ENCODE data around the gene SMG1. TPM values are rescaled to one million over a fixed set of nuclear protein-coding genes. Genes with fewer than 3 reads are reported as not detected.
"Not testable (repeated sequence)": the region's sequence is repeated elsewhere in the genome, so short reads cannot be mapped to it uniquely, and the experiment has no call there.

Gene SMG1
- total and polyA plus RNA-seq, 2 donors = 20.8 to 31.9 TPM

DNA sequence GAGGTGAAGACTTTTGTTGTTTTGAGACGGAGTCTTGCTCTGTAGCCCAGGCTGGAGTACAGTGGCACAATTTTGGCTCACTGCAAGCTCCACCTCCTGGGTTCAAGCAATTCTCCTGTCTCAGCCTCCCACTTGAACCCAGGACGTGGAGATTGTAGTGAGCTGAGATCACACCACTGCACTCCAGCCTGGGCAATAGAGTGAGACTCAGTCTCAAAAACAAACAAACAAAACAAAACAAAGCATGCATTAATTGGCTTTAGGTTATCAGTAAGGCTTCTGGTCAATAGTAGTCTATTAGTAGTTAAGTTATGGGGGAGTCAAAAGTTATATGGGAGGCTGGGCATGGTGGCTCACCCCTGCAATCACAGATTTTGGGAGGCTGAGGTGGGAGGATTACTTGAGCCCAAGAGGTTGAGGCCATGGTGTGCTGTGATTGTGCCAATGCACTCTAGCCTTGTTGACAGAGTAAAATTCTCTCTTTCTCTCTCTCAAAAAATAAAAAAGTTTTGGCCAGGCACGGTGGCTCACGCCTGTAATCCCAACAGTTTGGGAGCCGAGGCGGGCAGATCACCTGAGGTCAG is 30.5 kb upstream of the SMG1 start:
- DNase-seq (ENCODE audit: low read depth in 6 of 9, low spot score in 9 of 9); H3K27me3 ChIP-seq (ENCODE audit: control insufficient read depth in 2 of 2, insufficient read depth in 1 of 2, low read length in 1 of 2); H3K9me3 ChIP-seq (ENCODE audit: control insufficient read depth in 2 of 2, insufficient read depth in 1 of 2, low read length in 1 of 2); H3K36me3 ChIP-seq (ENCODE audit: control insufficient read depth in 2 of 2, insufficient read depth in 2 of 2, low read length in 1 of 2): not testable (repeated sequence)
- peaks cover 8 to 12% of the 10 kb centered on the region in 2 donors for H3K4me1 ChIP-seq (ENCODE audit: control insufficient read depth in 2 of 2, insufficient read depth in 2 of 2, low read length in 2 of 2)
- WGBS = 91% methylated on average over 6 of the region's 6 CpGs
- peak overlapping the region in 1 of 2 donors; percentile 18 for H3K27ac ChIP-seq (ENCODE audit: low read depth in 1 of 2, low read length in 1 of 2)
- peak overlapping the region in 1 of 2 donors; percentile 46 for H3K4me3 ChIP-seq (ENCODE audit: low read length in 2 of 2)

DNA sequence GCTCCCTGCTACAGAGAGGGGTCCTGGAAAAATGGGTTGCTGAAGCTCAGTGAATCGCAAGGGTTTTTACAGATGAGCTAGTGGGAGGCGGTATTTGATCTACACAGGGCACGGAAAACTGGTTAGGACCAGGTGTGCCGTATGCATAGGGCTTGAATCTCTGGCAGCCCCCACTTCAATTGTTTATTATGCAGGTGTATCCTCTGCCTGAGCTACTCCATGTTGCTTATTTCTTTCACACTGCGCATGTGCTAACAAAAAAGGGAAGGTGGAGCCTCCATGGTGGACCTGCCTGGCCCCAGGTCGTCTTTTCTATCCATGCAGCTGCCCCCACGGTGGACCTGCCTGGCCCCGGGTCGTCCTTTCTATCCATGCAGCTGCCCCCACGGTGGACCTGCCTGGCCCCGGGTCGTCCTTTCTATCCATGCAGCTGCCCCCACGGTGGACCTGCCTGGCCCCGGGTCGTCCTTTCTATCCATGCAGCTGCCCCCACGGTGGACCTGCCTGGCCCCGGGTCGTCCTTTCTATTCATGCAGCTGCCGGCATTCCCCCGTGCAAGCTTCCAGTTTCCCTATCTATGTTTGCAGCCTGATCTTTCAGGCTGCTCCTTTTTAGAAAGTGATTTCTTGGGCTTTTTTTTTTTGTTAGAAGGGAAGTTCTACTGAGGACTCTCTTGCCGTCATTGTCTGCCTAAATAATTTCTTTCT is 29.8 kb upstream of the SMG1 start:
- 17% methylated on average over 18 of the region's 21 CpGs for WGBS
- H3K27me3 ChIP-seq (ENCODE audit: control insufficient read depth in 2 of 2, insufficient read depth in 1 of 2, low read length in 1 of 2); H3K36me3 ChIP-seq (ENCODE audit: control insufficient read depth in 2 of 2, insufficient read depth in 2 of 2, low read length in 1 of 2); H3K9me3 ChIP-seq (ENCODE audit: control insufficient read depth in 2 of 2, insufficient read depth in 1 of 2, low read length in 1 of 2): not testable (repeated sequence)
- peak in 7 of 9 donors; percentile 10 to 85 (median 69) for DNase-seq (ENCODE audit: low read depth in 6 of 9, low spot score in 9 of 9)
- peak overlapping the region; percentile 81 to 92 for H3K27ac ChIP-seq (ENCODE audit: low read depth in 1 of 2, low read length in 1 of 2)
- H3K4me3 ChIP-seq (ENCODE audit: low read length in 2 of 2) = peak overlapping the region in 1 of 2 donors; percentile 46
- peaks cover 8 to 13% of the 10 kb centered on the region in 2 donors for H3K4me1 ChIP-seq (ENCODE audit: control insufficient read depth in 2 of 2, insufficient read depth in 2 of 2, low read length in 2 of 2)

DNA sequence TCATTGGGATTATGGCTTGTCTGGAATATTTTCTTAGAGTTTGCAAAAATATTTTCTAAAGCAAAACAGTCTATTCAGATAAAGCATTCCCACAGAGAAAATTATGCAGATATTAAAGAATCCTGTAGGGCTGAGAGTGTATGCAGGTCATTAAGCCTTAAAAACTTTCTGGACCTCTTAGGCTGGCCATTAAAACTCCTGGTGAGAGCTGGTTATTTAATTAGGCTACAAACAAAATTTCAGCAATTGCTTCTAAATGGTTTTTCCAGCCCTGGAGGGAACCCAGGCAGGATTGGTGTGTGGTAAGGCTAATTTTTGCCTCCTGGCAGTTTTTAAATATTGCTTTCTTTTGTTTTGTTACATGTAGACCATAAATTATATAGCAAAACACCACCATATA is 27.3 kb upstream of the SMG1 start:
- Histone ChIP-seq H3K27me3 (ENCODE audit: control insufficient read depth in 2 of 2, insufficient read depth in 1 of 2, low read length in 1 of 2) (no peaks in the 10 kb centered on the region), H3K36me3 (ENCODE audit: control insufficient read depth in 2 of 2, insufficient read depth in 2 of 2, low read length in 1 of 2) (no peaks in the 10 kb centered on the region), H3K4me3 (ENCODE audit: low read length in 2 of 2) (no peak overlapping the region), H3K4me1 (ENCODE audit: control insufficient read depth in 2 of 2, insufficient read depth in 2 of 2, low read length in 2 of 2) (peaks cover 16 to 17% of the 10 kb centered on the region in 2 donors), H3K9me3 (ENCODE audit: control insufficient read depth in 2 of 2, insufficient read depth in 1 of 2, low read length in 1 of 2) (no peaks in the 10 kb centered on the region), H3K27ac (ENCODE audit: low read depth in 1 of 2, low read length in 1 of 2) (no peak overlapping the region)
- no peak for DNase-seq (ENCODE audit: low read depth in 6 of 9, low spot score in 9 of 9)

DNA sequence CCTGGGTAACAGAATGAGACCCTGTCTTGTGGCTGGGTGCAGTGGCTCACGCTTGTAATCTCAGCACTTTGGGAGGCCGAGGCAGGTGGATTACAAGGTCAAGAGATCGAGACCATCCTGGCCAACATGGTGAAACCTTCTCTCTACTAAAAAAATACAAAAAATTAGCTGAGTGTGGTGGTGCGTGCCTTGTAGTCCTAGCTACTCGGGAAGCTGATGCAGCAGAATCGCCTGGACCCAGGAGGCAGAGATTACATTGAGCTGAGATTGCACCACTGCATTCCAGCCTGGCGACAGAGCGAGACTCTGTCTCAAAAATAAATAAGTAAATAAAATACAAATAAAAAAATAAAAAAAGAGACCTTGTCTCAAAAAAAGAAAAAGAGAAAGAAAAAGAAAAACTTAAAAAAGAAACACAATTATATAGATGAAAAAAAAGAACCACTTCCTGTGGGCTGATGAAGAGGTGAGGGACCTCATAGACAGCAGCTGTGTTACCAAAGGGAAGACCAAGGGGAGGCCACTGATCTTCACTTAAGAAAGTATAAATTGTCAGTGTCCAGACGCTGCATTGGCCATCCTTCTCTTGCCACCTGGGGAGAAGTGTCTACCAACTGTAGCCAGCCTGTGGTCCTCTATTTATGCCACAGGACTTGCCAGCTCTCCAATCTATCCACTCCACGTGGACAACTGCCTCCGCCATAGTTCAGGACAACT is 24.4 kb upstream of the SMG1 start:
- Histone ChIP-seq H3K4me3 (ENCODE audit: low read length in 2 of 2) (no peak overlapping the region), H3K4me1 (ENCODE audit: control insufficient read depth in 2 of 2, insufficient read depth in 2 of 2, low read length in 2 of 2) (peaks cover 13 to 15% of the 10 kb centered on the region in 2 donors), H3K27ac (ENCODE audit: low read depth in 1 of 2, low read length in 1 of 2) (no peak overlapping the region), H3K9me3 (ENCODE audit: control insufficient read depth in 2 of 2, insufficient read depth in 1 of 2, low read length in 1 of 2) (no peaks in the 10 kb centered on the region), H3K27me3 (ENCODE audit: control insufficient read depth in 2 of 2, insufficient read depth in 1 of 2, low read length in 1 of 2) (no peaks in the 10 kb centered on the region), H3K36me3 (ENCODE audit: control insufficient read depth in 2 of 2, insufficient read depth in 2 of 2, low read length in 1 of 2) (no peaks in the 10 kb centered on the region)
- peak in 1 of 9 donors; percentile 43 for DNase-seq (ENCODE audit: low read depth in 6 of 9, low spot score in 9 of 9)
- WGBS = 94% methylated on average over 11 of the region's 11 CpGs

GRCh38 chr16:18948372-18949020 is 22.3 kb upstream of the SMG1 start:
- H3K36me3 ChIP-seq (ENCODE audit: control insufficient read depth in 2 of 2, insufficient read depth in 2 of 2, low read length in 1 of 2) = no peaks in the 10 kb centered on the region
- H3K4me3 ChIP-seq (ENCODE audit: low read length in 2 of 2) = no peak overlapping the region
- 96% methylated on average over 9 of the region's 9 CpGs for WGBS
- no peaks in the 10 kb centered on the region for H3K27me3 ChIP-seq (ENCODE audit: control insufficient read depth in 2 of 2, insufficient read depth in 1 of 2, low read length in 1 of 2)
- no peak overlapping the region for H3K27ac ChIP-seq (ENCODE audit: low read depth in 1 of 2, low read length in 1 of 2)
- no peaks in the 10 kb centered on the region for H3K9me3 ChIP-seq (ENCODE audit: control insufficient read depth in 2 of 2, insufficient read depth in 1 of 2, low read length in 1 of 2)
- peaks cover 10 to 15% of the 10 kb centered on the region in 2 donors for H3K4me1 ChIP-seq (ENCODE audit: control insufficient read depth in 2 of 2, insufficient read depth in 2 of 2, low read length in 2 of 2)
- DNase-seq (ENCODE audit: low read depth in 6 of 9, low spot score in 9 of 9) = no peak

DNA sequence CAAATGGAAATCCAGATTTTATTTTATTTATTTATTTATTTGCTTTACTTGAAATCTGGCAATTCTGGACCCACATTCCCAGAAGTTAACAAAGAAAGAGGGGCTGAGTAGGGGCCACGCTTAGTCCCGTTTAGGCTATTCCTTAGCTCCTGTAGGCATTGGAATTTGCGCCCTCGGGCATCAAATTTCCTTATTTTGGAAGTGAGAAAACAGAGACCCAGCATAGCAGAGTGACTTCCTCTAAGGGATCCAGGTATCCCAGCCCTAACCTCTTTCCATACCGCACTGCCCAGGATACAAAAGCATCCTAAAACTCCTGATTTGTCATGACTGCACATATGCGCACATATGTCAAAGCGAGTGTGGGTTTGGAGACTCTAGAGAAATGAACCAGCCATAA is 19.0 kb upstream of the SMG1 start:
- 93% methylated on average over 7 of the region's 7 CpGs for WGBS
- H3K36me3 ChIP-seq (ENCODE audit: control insufficient read depth in 2 of 2, insufficient read depth in 2 of 2, low read length in 1 of 2) = no peaks in the 10 kb centered on the region
- H3K27ac ChIP-seq (ENCODE audit: low read depth in 1 of 2, low read length in 1 of 2) = no peak overlapping the region
- DNase-seq (ENCODE audit: low read depth in 6 of 9, low spot score in 9 of 9) = no peak
- no peaks in the 10 kb centered on the region for H3K9me3 ChIP-seq (ENCODE audit: control insufficient read depth in 2 of 2, insufficient read depth in 1 of 2, low read length in 1 of 2)
- H3K4me3 ChIP-seq (ENCODE audit: low read length in 2 of 2) = no peak overlapping the region
- peaks cover 5 to 7% of the 10 kb centered on the region in 2 donors for H3K4me1 ChIP-seq (ENCODE audit: control insufficient read depth in 2 of 2, insufficient read depth in 2 of 2, low read length in 2 of 2)
- H3K27me3 ChIP-seq (ENCODE audit: control insufficient read depth in 2 of 2, insufficient read depth in 1 of 2, low read length in 1 of 2) = no peaks in the 10 kb centered on the region

DNA sequence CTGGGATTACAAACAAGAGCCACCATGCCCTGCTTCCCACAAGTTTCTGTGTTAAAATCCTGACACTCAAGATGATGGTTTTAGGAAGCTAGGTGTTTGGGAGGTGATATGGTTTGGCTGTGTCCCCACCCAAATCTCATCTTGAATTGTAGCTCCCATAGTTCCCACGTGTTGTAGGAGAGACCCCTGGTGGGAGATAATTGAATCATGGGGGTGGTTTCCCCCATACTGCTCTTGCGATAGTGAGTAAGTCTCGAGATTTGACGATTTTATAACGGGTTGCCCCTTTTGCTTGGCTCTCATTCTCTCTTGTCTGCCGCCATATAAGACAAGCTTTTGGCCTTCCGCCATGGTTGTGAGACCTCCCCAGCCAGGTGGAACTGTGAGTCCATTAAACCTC is 17.2 kb upstream of the SMG1 start:
- H3K27me3 ChIP-seq (ENCODE audit: control insufficient read depth in 2 of 2, insufficient read depth in 1 of 2, low read length in 1 of 2) = no peaks in the 10 kb centered on the region
- 95% methylated on average over 7 of the region's 7 CpGs for WGBS

DNA sequence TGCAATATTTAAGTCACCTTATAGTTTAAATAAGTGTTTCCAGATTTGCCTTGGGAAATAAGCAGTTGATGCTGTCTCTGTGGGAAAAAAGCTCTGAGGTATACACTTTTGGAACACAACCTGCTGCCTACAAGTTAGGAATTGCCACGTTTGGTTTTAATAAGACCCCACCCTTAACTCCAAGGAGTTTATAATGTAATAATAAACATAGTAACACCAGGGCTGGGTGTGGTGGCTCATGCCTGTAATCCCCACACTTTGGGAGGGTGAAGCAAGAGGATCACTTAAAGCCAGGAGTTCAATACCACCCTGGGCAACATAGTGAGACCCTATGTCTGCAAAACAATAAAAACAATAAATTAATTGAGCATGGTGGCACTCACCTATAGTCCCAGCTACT is 15.9 kb upstream of the SMG1 start:
- no peak overlapping the region for H3K4me3 ChIP-seq (ENCODE audit: low read length in 2 of 2)
- H3K27ac ChIP-seq (ENCODE audit: low read depth in 1 of 2, low read length in 1 of 2) = no peak overlapping the region
- H3K36me3 ChIP-seq (ENCODE audit: control insufficient read depth in 2 of 2, insufficient read depth in 2 of 2, low read length in 1 of 2) = no peaks in the 10 kb centered on the region
- no peaks in the 10 kb centered on the region for H3K27me3 ChIP-seq (ENCODE audit: control insufficient read depth in 2 of 2, insufficient read depth in 1 of 2, low read length in 1 of 2)
- no peak for DNase-seq (ENCODE audit: low read depth in 6 of 9, low spot score in 9 of 9)
- 96% methylated on average over 1 of the region's 1 CpG for WGBS
- no peaks in the 10 kb centered on the region for H3K9me3 ChIP-seq (ENCODE audit: control insufficient read depth in 2 of 2, insufficient read depth in 1 of 2, low read length in 1 of 2)
- H3K4me1 ChIP-seq (ENCODE audit: control insufficient read depth in 2 of 2, insufficient read depth in 2 of 2, low read length in 2 of 2) = peaks cover 3 to 6% of the 10 kb centered on the region in 2 donors

More for the DNA sequence above, 17.2 kb upstream of the SMG1 start:
- Histone ChIP-seq H3K4me1 (ENCODE audit: control insufficient read depth in 2 of 2, insufficient read depth in 2 of 2, low read length in 2 of 2) (peaks cover 3 to 6% of the 10 kb centered on the region in 2 donors), H3K27ac (ENCODE audit: low read depth in 1 of 2, low read length in 1 of 2) (no peak overlapping the region), H3K36me3 (ENCODE audit: control insufficient read depth in 2 of 2, insufficient read depth in 2 of 2, low read length in 1 of 2) (no peaks in the 10 kb centered on the region), H3K9me3 (ENCODE audit: control insufficient read depth in 2 of 2, insufficient read depth in 1 of 2, low read length in 1 of 2) (no peaks in the 10 kb centered on the region), H3K4me3 (ENCODE audit: low read length in 2 of 2) (no peak overlapping the region)
- no peak for DNase-seq (ENCODE audit: low read depth in 6 of 9, low spot score in 9 of 9)

- H3K9me3 ChIP-seq (ENCODE audit: control insufficient read depth in 2 of 2, insufficient read depth in 1 of 2, low read length in 1 of 2) = no peaks in the 10 kb centered on the region
- no peaks in the 10 kb centered on the region for H3K36me3 ChIP-seq (ENCODE audit: control insufficient read depth in 2 of 2, insufficient read depth in 2 of 2, low read length in 1 of 2)
- H3K4me3 ChIP-seq (ENCODE audit: low read length in 2 of 2) = no peak overlapping the region
- DNase-seq (ENCODE audit: low read depth in 6 of 9, low spot score in 9 of 9) = no peak
- H3K27ac ChIP-seq (ENCODE audit: low read depth in 1 of 2, low read length in 1 of 2) = no peak overlapping the region
- no peaks in the 10 kb centered on the region for H3K27me3 ChIP-seq (ENCODE audit: control insufficient read depth in 2 of 2, insufficient read depth in 1 of 2, low read length in 1 of 2)
- H3K4me1 ChIP-seq (ENCODE audit: control insufficient read depth in 2 of 2, insufficient read depth in 2 of 2, low read length in 2 of 2) = peaks cover 3 to 6% of the 10 kb centered on the region in 2 donors
These were observed 15.3 kb upstream of the SMG1 start for GRCh38 chr16:18941471-18941870.

Data from thymus (tissue), 11 donors.